ENCODE measurements around the gene DDX6. TPM values are rescaled to one million over a fixed set of nuclear protein-coding genes. Genes with fewer than 3 reads are reported as not detected.
A peak's percentile ranks its signal among the peaks of the same experiment; 100 is the strongest.

DDX6 gene
- total RNA-seq, 3 donors from 2014 or later (not counting 1 experiment from before 2014, with no cell fraction given), result 350 to 369 (median 364) TPM

GRCh38 chr11:118757876-118758399 lies 33.0 kb downstream of the DDX6 start:
- 94% methylated on average over 4 of the region's 4 CpGs for WGBS (ENCODE audit: insufficient coverage)
- intact Hi-C loops (cut with micrococcal nuclease), result no loop called here
- no peak for DNase-seq
- Histone ChIP-seq H3K27ac (ENCODE audit: low read length) (no peak overlapping the region), H3K9me3 (ENCODE audit: control insufficient read depth, insufficient read depth, low read length) (no peaks in the 10 kb centered on the region), H3K27me3 (ENCODE audit: control insufficient read depth, insufficient read depth, low read length) (no peaks in the 10 kb centered on the region), H3K4me3 (ENCODE audit: low read length) (no peak overlapping the region), H3K36me3 (ENCODE audit: control insufficient read depth, insufficient read depth, low read length) (peaks cover 88% of the 10 kb centered on the region), H3K4me1 (ENCODE audit: control insufficient read depth, insufficient read depth, low read length) (no peaks in the 10 kb centered on the region)
- Mint-ChIP-seq H3K27me3 (ENCODE audit: low read depth in 2 of 2) (no peaks in the 10 kb centered on the region), H3K4me3 (no peak overlapping the region), H3K9me3 (no peaks in the 10 kb centered on the region), H3K27ac (no peak overlapping the region), H3K36me3 (peaks cover 7% of the 10 kb centered on the region), H3K4me1 (peaks cover 8% of the 10 kb centered on the region in 2 donors)
- ATAC-seq, result no peak
- TF ChIP-seq, protein P1, sequence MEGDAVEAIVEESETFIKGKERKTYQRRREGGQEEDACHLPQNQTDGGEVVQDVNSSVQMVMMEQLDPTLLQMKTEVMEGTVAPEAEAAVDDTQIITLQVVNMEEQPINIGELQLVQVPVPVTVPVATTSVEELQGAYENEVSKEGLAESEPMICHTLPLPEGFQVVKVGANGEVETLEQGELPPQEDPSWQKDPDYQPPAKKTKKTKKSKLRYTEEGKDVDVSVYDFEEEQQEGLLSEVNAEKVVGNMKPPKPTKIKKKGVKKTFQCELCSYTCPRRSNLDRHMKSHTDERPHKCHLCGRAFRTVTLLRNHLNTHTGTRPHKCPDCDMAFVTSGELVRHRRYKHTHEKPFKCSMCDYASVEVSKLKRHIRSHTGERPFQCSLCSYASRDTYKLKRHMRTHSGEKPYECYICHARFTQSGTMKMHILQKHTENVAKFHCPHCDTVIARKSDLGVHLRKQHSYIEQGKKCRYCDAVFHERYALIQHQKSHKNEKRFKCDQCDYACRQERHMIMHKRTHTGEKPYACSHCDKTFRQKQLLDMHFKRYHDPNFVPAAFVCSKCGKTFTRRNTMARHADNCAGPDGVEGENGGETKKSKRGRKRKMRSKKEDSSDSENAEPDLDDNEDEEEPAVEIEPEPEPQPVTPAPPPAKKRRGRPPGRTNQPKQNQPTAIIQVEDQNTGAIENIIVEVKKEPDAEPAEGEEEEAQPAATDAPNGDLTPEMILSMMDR (IDR thresholded peaks at IDR 0.05), result no peak

- H3K9me3 ChIP-seq (ENCODE audit: control insufficient read depth, insufficient read depth, low read length), result no peaks in the 10 kb centered on the region
- Mint-ChIP-seq H3K27ac (peak overlapping the region in 1 of 2 donors; percentile 77), H3K36me3 (peaks cover 14% of the 10 kb centered on the region), H3K9me3 (no peaks in the 10 kb centered on the region), H3K27me3 (ENCODE audit: low read depth in 2 of 2) (no peaks in the 10 kb centered on the region), H3K4me3 (no peak overlapping the region), H3K4me1 (peaks cover under 1 to 11% of the 10 kb centered on the region in 2 donors)
- H3K27me3 ChIP-seq (ENCODE audit: control insufficient read depth, insufficient read depth, low read length), result no peaks in the 10 kb centered on the region
- TF ChIP-seq, protein P1 (IDR thresholded peaks at IDR 0.05), result no peak
- peaks cover 90% of the 10 kb centered on the region for H3K36me3 ChIP-seq (ENCODE audit: control insufficient read depth, insufficient read depth, low read length)
- 94% methylated on average over 3 of the region's 3 CpGs for WGBS (ENCODE audit: insufficient coverage)
- no peak for ATAC-seq
- DNase-seq, result no peak
- no peak overlapping the region for H3K27ac ChIP-seq (ENCODE audit: low read length)
- intact Hi-C loops (cut with micrococcal nuclease), result no loop called here
- H3K4me1 ChIP-seq (ENCODE audit: control insufficient read depth, insufficient read depth, low read length), result no peaks in the 10 kb centered on the region
- no peak overlapping the region for H3K4me3 ChIP-seq (ENCODE audit: low read length)
These were observed 38.3 kb downstream of the DDX6 start for GRCh38 chr11:118752654-118753053.

GRCh38 chr11:118749429-118749828 lies 41.5 kb downstream of the DDX6 start:
- Mint-ChIP-seq H3K27ac (peak overlapping the region; percentile 38 to 65), H3K27me3 (ENCODE audit: low read depth in 2 of 2) (no peaks in the 10 kb centered on the region), H3K9me3 (no peaks in the 10 kb centered on the region), H3K4me1 (peaks cover 14 to 18% of the 10 kb centered on the region in 2 donors), H3K4me3 (no peak overlapping the region), H3K36me3 (peaks cover 14% of the 10 kb centered on the region)
- H3K27me3 ChIP-seq (ENCODE audit: control insufficient read depth, insufficient read depth, low read length), result no peaks in the 10 kb centered on the region
- H3K4me3 ChIP-seq (ENCODE audit: low read length), result no peak overlapping the region
- intact Hi-C loops (cut with micrococcal nuclease), result no loop called here
- no peak overlapping the region for H3K27ac ChIP-seq (ENCODE audit: low read length)
- peak in 1 of 3 donors; percentile 14 for ATAC-seq
- H3K4me1 ChIP-seq (ENCODE audit: control insufficient read depth, insufficient read depth, low read length), result no peaks in the 10 kb centered on the region
- 82% methylated on average over 3 of the region's 6 CpGs for WGBS (ENCODE audit: insufficient coverage)
- H3K9me3 ChIP-seq (ENCODE audit: control insufficient read depth, insufficient read depth, low read length), result no peaks in the 10 kb centered on the region
- TF ChIP-seq, protein P1 (IDR thresholded peaks at IDR 0.05), result no peak
- H3K36me3 ChIP-seq (ENCODE audit: control insufficient read depth, insufficient read depth, low read length), result peaks cover 60% of the 10 kb centered on the region
- DNase-seq, result no peak

- no peaks in the 10 kb centered on the region for H3K27me3 ChIP-seq (ENCODE audit: control insufficient read depth, insufficient read depth, low read length)
- no peaks in the 10 kb centered on the region for H3K4me1 ChIP-seq (ENCODE audit: control insufficient read depth, insufficient read depth, low read length)
- ATAC-seq, result no peak
- H3K4me1 Mint-ChIP-seq, result peaks cover 14 to 18% of the 10 kb centered on the region in 2 donors
- no peaks in the 10 kb centered on the region for H3K9me3 ChIP-seq (ENCODE audit: control insufficient read depth, insufficient read depth, low read length)
- no peaks in the 10 kb centered on the region for H3K27me3 Mint-ChIP-seq (ENCODE audit: low read depth in 2 of 2)
- H3K9me3 Mint-ChIP-seq, result no peaks in the 10 kb centered on the region
- H3K36me3 Mint-ChIP-seq, result peaks cover 14% of the 10 kb centered on the region
- DNase-seq, result no peak
- intact Hi-C loops (cut with micrococcal nuclease), result no loop called here
- TF ChIP-seq, protein P1 (IDR thresholded peaks at IDR 0.05), result no peak
- peaks cover 48% of the 10 kb centered on the region for H3K36me3 ChIP-seq (ENCODE audit: control insufficient read depth, insufficient read depth, low read length)
- no peak overlapping the region for H3K27ac ChIP-seq (ENCODE audit: low read length)
- H3K4me3 ChIP-seq (ENCODE audit: low read length), result no peak overlapping the region
- peak overlapping the region; percentile 15 for H3K4me3 Mint-ChIP-seq
- peak overlapping the region; percentile 70 to 74 for H3K27ac Mint-ChIP-seq
These were observed 42.9 kb downstream of the DDX6 start for GRCh38 chr11:118748056-118748455.
